GM03348 (cell line): ENCODE data around the gene SPTBN1.

Experiments
- DNase-seq: peaks from one replicate; pipeline ENCODE4 v3.0.0; 2012; ENCODE audit warnings: low spot score

SPTBN1 gene

DNA sequence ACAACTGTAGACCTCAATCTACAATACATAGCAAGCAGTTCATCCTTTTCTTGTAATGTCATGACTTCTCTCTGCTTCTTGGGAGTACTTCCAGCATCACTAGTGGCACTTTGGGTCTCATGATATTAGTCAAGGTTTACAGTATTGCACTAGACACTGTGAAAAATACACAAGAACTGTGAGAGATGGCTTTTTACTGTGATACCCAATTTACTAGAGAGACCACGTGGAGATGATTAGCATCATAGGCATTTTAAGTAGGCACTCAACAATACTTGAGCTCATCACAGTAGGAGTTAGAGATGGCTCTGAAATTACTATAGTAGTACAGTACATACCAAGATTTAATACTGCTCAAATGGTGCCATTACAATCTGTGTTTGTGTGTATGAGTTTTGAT lies 154.6 kb downstream of the SPTBN1 start:
- no peak for DNase-seq

DNA sequence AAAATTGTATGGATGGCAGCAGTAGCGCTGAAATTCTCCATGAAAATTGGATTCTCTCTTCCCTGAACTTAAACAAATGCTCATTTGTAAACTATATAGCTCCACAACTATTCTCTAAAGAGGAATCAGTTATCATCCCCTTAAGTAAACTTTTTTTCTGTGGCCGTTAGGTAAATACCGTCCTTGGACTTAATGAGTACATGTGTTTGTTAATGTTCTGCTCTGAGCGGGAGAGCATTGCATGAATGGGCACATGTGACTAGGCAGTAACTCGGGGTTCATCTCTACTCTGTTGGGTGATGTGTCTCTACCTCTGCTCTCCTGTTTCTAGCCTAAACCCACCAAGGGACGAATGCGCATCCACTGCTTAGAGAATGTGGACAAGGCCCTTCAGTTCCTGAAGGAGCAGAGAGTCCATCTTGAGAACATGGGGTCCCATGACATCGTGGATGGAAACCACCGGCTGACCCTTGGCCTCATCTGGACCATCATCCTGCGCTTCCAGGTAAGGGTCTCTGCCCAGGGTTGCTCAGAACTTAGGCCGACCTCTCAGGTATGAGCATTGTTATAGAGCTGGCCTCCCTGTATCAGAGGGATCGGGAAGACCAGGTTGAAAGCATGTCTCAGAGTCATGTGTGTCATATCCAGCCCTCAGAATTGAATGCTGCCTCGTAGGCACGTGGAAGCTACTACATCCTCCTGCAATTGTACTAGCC lies 155.9 kb downstream of the SPTBN1 start:
- DNase-seq, result no peak

GRCh38 chr2:54613386-54613785 lies 157.3 kb downstream of the SPTBN1 start:
- no peak for DNase-seq

DNA sequence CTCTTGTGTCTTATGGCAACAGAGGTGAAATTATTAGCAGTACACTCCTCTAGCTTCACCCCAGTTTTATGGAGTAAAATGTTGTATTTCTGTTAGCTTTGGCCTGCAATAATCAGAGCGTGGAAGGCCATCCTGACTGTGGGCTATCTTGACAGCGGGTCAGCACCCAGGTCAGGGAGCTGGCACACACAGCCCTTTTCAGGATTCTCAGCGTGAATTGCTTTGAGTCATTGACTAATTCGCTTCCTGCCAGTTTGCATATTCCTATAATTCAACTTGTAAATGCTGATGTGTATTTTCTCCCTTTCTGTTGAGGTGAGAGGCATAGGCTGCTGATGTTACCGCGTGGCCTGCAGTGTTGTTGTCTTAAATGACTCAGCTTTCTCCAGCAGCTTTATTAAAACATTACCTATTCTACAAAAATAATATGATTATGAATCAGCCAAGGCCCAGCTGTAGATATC lies 157.7 kb downstream of the SPTBN1 start:
- no peak for DNase-seq

DNA sequence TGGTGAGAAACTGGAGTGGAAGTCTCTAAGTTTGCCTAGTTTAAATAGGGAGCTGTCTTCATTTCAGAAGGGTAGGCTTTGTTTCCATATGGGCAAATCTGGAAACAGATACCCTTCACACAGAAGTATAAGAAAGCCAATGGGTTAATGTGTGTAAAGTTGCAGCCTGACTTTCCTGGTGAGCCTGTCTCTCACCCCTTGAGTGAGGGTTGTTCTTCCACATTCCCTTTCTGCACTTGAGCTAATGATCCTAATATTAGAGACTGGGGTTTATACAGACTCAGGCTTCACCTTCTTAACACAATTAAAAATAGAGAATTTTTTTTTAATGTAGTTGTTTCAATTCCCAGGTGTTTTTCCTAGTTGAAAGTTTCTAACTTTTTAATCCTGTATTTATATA lies 158.7 kb downstream of the SPTBN1 start:
- no peak for DNase-seq

GRCh38 chr2:54615832-54616534 lies 159.9 kb downstream of the SPTBN1 start:
- DNase-seq, result no peak

DNA sequence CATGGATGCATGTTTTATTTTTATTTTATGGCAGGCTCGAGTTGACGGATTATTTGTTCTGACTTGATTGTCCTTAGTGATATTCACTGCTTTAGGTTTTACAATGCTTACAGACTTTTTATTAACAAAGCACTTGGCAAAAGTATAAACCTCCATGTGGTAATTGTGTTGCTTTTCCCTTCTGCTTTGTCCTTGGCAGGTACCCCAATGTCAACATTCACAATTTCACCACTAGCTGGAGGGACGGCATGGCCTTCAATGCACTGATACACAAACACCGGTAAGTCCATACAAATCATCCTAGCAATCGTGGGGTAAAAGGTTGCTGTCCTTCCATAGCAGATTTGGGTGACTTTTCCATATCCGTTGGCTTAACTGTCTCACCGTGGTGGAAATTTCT lies 161.3 kb downstream of the SPTBN1 start:
- no peak for DNase-seq

DNA sequence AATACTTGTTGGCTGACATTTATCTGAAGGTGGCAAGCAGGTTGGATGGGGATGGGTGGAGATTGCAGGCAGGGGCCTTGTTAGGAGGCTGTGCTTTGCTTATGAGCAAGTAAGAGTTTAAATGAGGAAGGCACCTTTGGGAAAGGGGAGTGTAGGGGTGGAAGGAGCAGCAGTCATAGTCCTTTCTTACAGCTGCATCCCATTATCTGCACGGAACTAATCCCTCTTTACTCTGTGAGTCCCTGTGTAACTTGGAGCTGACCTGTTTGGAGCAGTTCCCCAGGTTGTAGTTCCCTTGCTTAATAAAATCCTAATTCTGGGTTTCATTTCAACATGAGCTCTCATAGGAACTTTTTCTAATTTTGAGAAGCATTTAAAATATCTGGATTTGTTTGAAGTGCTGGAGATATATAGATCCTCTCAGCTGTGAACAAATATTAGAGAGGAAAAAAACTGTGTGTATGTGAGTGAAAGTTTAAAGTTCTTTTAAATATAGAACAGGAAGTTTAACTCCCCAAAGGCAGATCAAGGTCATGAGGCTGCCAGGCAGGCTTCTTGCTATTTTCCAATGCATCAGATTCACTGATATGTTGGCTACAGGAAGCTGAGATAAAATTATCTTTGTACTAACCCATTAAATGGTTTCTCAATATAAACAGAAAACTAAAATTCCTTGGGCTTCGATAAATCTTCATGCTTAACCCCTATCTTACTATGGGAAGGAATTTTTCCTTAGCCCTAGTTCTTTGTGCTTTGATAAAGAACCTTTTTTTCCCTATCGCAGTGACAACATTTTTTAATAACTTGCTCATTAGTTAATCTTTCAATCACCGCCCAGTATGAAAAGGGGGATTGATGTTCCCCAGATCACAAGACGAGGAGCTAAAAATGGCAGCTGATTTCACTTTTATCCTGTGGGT lies 162.8 kb downstream of the SPTBN1 start:
- no peak for DNase-seq

- DNase-seq, result no peak
These were observed 163.6 kb downstream of the SPTBN1 start for GRCh38 chr2:54619660-54620231.

- no peak for DNase-seq
These were observed 164.8 kb downstream of the SPTBN1 start for GRCh38 chr2:54620948-54621347.

- DNase-seq, result no peak
These were observed 168.5 kb downstream of the SPTBN1 start for GRCh38 chr2:54624591-54625071.

DNA sequence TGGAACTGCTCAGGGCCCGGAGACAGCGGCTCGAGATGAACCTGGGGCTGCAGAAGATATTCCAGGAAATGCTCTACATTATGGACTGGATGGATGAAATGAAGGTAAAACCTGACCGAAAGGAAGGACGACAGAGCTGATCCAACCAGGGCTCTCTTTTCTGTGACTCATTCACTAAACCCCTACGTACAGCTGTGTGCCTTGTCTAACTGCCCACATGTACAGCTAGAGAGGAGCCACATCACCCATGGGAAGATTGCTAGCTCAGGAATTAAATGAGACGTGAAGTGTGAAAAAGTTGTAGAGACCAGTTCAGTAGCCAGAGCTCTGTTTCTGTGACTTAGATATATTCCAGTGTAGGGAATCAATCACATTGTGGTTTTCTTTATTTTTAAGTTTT lies 170.0 kb downstream of the SPTBN1 start:
- no peak for DNase-seq

- DNase-seq, result no peak
These were observed 170.8 kb downstream of the SPTBN1 start for GRCh38 chr2:54626884-54627283.

- no peak for DNase-seq
These were observed 171.8 kb downstream of the SPTBN1 start for GRCh38 chr2:54627973-54628372.

DNA sequence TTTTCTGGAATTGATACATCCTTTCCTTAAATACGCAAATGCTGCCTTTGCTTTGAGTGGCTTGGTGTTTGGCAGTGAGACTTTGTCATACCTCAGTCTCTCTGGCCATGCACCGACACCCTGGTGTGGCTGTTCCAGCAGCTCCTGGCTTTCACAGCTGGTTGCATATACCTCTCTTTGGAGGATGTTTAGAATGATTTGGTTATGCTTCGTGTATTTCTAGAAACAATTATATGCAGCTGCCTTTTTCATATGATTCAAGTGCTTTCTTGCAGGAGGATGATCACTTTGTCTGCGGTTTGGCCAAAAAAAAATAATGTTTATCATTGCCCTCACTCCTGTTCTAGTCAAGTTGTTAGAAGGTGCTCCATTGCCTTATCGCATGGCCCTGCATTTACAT lies 172.3 kb downstream of the SPTBN1 start:
- no peak for DNase-seq

DNA sequence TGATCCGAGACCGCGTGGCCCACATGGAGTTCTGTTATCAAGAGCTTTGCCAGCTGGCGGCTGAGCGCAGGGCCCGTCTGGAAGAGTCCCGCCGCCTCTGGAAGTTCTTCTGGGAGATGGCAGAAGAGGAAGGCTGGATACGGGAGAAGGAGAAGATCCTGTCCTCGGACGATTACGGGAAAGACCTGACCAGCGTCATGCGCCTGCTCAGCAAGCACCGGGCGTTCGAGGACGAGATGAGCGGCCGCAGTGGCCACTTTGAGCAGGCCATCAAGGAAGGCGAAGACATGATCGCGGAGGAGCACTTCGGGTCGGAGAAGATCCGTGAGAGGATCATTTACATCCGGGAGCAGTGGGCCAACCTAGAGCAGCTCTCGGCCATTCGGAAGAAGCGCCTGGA lies 172.8 kb downstream of the SPTBN1 start:
- no peak for DNase-seq

DNA sequence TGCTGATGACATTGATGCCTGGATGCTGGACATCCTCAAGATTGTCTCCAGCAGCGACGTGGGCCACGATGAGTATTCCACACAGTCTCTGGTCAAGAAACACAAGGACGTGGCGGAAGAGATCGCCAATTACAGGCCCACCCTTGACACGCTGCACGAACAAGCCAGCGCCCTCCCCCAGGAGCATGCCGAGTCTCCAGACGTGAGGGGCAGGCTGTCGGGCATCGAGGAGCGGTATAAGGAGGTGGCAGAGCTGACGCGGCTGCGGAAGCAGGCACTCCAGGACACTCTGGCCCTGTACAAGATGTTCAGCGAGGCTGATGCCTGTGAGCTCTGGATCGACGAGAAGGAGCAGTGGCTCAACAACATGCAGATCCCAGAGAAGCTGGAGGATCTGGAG lies 173.3 kb downstream of the SPTBN1 start:
- no peak for DNase-seq

DNA sequence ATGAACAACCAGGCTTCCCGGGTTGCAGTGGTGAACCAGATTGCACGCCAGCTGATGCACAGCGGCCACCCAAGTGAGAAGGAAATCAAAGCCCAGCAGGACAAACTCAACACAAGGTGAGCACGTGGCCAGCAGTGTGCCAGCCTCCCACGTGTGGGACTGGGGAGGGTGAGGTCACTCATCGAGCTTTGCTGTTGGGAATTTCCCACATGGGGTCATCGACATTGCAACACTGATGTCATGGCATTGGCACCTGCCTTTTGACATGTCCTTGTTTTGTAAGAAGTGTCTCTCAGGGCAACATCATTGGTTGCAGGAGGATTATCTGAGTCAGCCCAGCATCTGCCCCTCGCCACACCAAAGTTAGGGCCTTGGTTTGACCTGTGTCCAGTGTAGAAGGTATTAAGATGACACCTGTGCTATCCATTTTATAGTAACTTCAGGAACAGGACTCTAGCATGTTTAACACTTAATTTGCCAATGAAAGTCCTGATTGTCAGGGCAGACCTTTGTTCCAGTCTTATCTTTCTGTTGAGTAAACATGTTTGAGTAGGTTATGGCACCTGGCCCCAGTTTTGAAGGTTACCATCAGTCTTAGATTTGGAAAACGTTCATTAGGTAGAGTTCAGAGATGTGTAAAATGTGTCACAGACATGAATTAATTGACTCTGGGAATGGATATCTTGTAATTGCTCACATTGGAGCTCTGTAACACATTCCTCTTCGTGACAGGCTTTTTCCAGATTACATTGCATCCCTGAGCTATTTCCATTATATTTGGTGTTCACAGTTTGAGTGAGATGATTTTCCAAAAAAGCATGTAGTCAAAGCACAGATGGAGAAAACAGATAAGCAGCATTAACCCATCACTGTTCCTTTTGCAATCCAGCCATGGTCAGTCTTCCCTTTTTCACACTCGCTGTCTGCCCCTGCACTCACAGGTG lies 174.1 kb downstream of the SPTBN1 start:
- DNase-seq, result peak; percentile 14

GRCh38 chr2:54630858-54631497 lies 174.9 kb downstream of the SPTBN1 start:
- DNase-seq, result no peak

DNA sequence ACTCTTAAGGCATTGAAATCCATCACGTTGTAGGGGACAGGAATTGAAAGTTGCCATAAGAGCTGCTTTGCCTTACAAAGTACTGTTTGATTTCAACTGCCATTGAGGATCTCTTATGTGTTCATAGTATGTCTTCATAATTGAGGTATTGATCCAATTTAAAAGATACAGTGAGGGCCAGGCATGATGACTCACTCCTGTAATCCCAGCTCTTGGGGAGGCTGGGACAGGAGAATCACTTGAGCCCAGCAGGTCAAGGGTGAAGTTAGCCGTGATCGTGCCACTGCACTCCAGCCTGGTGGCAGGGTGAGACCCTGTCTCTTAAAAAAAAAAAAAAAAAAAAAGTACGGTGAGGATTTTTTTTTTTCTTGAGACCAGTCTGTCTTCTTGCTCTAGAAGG lies 175.6 kb downstream of the SPTBN1 start:
- DNase-seq, result no peak
